Keratinocyte (primary cell): Measurements from ENCODE around the gene AUNIP. TPM values are rescaled to one million over a fixed set of nuclear protein-coding genes. Genes with fewer than 3 reads are reported as not detected.

Source experiments
- DNase-seq: peaks from one replicate; pipeline ENCODE4 v3.0.0-alpha.2; 2011; ENCODE audit warnings: low read depth, missing footprints, low spot score
- FAIRE-seq: peaks from 2 replicates; lab custom pipeline; 2011; peaks lifted over from hg19 to GRCh38; lab: Jason Lieb, UNC
- H2AFZ ChIP-seq: 2 replicates; pipeline ENCODE4 v1.6.0; 2012; ENCODE audit warnings: low read length, control low read depth, inconsistent platforms; ENCODE audit not compliant: control insufficient read depth
- H3K27ac ChIP-seq: 2 replicates; pipeline ENCODE4 v1.5.1; 2011; ENCODE audit warnings: low read length; ENCODE audit not compliant: control insufficient read depth, insufficient read depth
- H3K27me3 ChIP-seq: 3 replicates; pipeline ENCODE4 v1.6.0; 2011; ENCODE audit warnings: low read length; ENCODE audit not compliant: control insufficient read depth, insufficient read depth; ENCODE audit errors: extremely low read depth
- H3K36me3 ChIP-seq, 2 experiments: 2 replicates in 1 of 2; 3 replicates in 1 of 2; pipeline ENCODE4 v1.5.1; 2011; ENCODE audit warnings: low read length in 2 of 2, mild to moderate bottlenecking in 1 of 2; ENCODE audit not compliant: control insufficient read depth in 2 of 2, insufficient read depth in 2 of 2; ENCODE audit errors: extremely low read depth in 1 of 2
- H3K4me1 ChIP-seq: 3 replicates; pipeline ENCODE4 v1.5.1; 2011; ENCODE audit warnings: low read length; ENCODE audit not compliant: control insufficient read depth, insufficient read depth; ENCODE audit errors: extremely low read depth
- H3K4me2 ChIP-seq: 3 replicates; pipeline ENCODE4 v1.6.0; 2011; ENCODE audit warnings: low read depth, low read length; ENCODE audit not compliant: control insufficient read depth, insufficient read depth; ENCODE audit errors: extremely low read depth
- H3K4me3 ChIP-seq, 3 experiments: fragments of 200-600 bp in 1 of 3; sonication (generic) in 1 of 3; 2 replicates in 2 of 3; 3 replicates in 1 of 3; pipeline ENCODE4 v1.5.1; 2011 to 2016; ENCODE audit warnings: low read length in 3 of 3, mild to moderate bottlenecking in 3 of 3, control low read depth in 2 of 3, inconsistent platforms in 1 of 3, low read depth in 1 of 3, mixed read lengths in 1 of 3, mixed run types in 1 of 3, moderate library complexity in 1 of 3; ENCODE audit not compliant: control insufficient read depth in 2 of 3, insufficient read depth in 2 of 3; ENCODE audit errors: extremely low read depth in 1 of 3
- H3K79me2 ChIP-seq: 2 replicates; pipeline ENCODE4 v1.6.0; 2012; ENCODE audit warnings: low read length; ENCODE audit not compliant: control insufficient read depth, insufficient read depth
- H3K9ac ChIP-seq: 3 replicates; pipeline ENCODE4 v1.6.0; 2011; ENCODE audit warnings: low read length; ENCODE audit not compliant: control insufficient read depth, insufficient read depth; ENCODE audit errors: extremely low read depth
- H3K9me1 ChIP-seq: 3 replicates; pipeline ENCODE4 v1.6.0; 2011; ENCODE audit warnings: low read length; ENCODE audit not compliant: control insufficient read depth, insufficient read depth; ENCODE audit errors: extremely low read depth
- H3K9me3 ChIP-seq: 2 replicates; pipeline ENCODE4 v1.5.1; 2012; ENCODE audit warnings: low read depth, low read length; ENCODE audit not compliant: control insufficient read depth
- H4K20me1 ChIP-seq: 3 replicates; pipeline ENCODE4 v1.6.0; 2011; ENCODE audit warnings: low read length; ENCODE audit not compliant: control insufficient read depth, insufficient read depth; ENCODE audit errors: extremely low read depth
- EZH2 ChIP-seq: IDR thresholded peaks from one replicate; pipeline ENCODE4 v1.6.1; 2012; ENCODE audit warnings: inconsistent platforms, mild to moderate bottlenecking, low read length, moderate library complexity
- dilution Hi-C: fragments of 300-500 bp; cut with MboI; formaldehyde crosslinking; loops from one replicate; pipeline ENCODE4 v1.7.0; 2020; ENCODE audit warnings: low sequenced_read_pairs; ENCODE audit not compliant: extremely low pct_ligation_motif_present
- polyA plus RNA-seq, 5 experiments: library from polyadenylated mRNA; depleted of rRNA in 3 of 5; stranded (reverse) in 3 of 5; stranded (forward) in 1 of 5; unstranded in 1 of 5; fragments of >200 nt; gene quantifications; 1 replicate in 1 of 5; 2 replicates in 3 of 5; 3 replicates in 1 of 5; pipeline versions ENCODE4 v1.2.1 to v1.2.3, GENCODE V29; 2011 to 2012; ENCODE audit warnings: missing spikeins in 2 of 5, low read depth in 1 of 5, low replicate concordance in 1 of 5
- TF ChIP-seq, protein P1 (sequence below), 3 experiments: IDR thresholded peaks in 1 of 3; conservative IDR thresholded peaks in 1 of 3; optimal IDR thresholded peaks in 1 of 3; 2 replicates in 2 of 3; 3 replicates in 1 of 3; pipeline versions ENCODE3 to v1.5.1; 2011; ENCODE audit warnings: low read length in 3 of 3, mild to moderate bottlenecking in 3 of 3, moderate library complexity in 2 of 3, control low read depth in 1 of 3, inconsistent platforms in 1 of 3; ENCODE audit not compliant: insufficient read depth in 2 of 3; ENCODE audit errors: extremely low read depth in 1 of 3

AUNIP gene
- polyA plus RNA-seq, 1 donor (not counting 4 experiments of a cell fraction or from before 2014, with no cell fraction given): 9.3 TPM

DNA sequence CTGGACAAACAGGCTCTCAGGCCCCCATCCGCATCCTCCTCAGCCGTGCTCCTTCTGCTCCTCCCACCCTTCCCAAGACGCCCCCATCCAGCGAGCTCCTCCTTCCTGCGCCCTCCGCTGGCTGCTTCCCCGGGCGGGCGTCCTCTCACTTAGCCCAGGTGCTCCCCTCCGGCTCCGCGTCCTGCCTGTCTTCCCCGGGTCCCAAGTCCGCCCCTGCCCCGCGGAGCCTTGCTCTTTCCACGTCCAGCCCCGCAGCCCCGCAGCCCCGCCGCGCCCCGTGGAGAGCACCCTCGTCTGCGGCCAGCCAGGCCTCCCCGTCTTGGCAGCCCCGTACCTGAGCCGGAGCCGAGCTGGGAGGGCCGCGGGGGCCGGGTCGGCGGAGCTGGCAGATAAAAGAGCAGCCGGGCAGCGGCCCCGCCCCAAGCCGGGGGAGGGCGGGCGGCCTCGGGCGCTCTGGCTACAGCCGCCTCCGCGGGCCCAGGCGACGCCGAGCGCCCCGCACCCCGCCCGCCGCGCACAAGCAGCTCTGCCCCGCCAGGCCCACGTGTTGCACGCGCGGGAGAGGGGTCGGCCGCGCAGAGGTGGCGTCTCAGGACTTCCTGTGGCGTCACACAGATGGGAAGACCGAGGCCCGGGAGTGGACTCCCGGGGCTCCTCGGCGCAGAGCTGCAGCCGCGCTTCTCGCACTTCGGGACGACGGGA lies 16.0 kb upstream of the AUNIP start, which contains the start of gene PAQR7:
Gene PAQR7 (minus strand): TSS at position 555 of the 702 bp plus-strand sequence. CDS start 11,869 bp downstream, outside the sequence.
- FAIRE-seq: no peak
- Histone ChIP-seq H3K4me3 (peak within 1 kb of the TSS; percentile 62 to 84 (median 83)), H3K4me2 (peak within 1 kb of the TSS; percentile 99), H3K9me3 (no peaks in the 10 kb centered on the region), H3K27me3 (no peaks in the 10 kb centered on the region), H3K27ac (peak within 1 kb of the TSS; percentile 61), H3K9me1 (no peaks in the 10 kb centered on the region), H3K36me3 (peaks cover 3 to 4% of the 10 kb centered on the region in 2 experiments), H3K9ac (peak within 1 kb of the TSS; percentile 78), H4K20me1 (no peaks in the 10 kb centered on the region), H3K79me2 (peaks cover 10% of the 10 kb centered on the region), H3K4me1 (peaks cover 50% of the 10 kb centered on the region), H2AFZ (peak within 1 kb of the TSS; percentile 62)
- dilution Hi-C loops: loop anchor here (25.0 kb wide), 1 partner anchor 112 kb away; the partner anchor contains the start of gene PAFAH2
- DNase-seq: no peak
- no peak for TF ChIP-seq EZH2
- TF ChIP-seq, protein P1, sequence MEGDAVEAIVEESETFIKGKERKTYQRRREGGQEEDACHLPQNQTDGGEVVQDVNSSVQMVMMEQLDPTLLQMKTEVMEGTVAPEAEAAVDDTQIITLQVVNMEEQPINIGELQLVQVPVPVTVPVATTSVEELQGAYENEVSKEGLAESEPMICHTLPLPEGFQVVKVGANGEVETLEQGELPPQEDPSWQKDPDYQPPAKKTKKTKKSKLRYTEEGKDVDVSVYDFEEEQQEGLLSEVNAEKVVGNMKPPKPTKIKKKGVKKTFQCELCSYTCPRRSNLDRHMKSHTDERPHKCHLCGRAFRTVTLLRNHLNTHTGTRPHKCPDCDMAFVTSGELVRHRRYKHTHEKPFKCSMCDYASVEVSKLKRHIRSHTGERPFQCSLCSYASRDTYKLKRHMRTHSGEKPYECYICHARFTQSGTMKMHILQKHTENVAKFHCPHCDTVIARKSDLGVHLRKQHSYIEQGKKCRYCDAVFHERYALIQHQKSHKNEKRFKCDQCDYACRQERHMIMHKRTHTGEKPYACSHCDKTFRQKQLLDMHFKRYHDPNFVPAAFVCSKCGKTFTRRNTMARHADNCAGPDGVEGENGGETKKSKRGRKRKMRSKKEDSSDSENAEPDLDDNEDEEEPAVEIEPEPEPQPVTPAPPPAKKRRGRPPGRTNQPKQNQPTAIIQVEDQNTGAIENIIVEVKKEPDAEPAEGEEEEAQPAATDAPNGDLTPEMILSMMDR (optimal IDR thresholded peaks at IDR 0.05 in 1 of 3, IDR thresholded peaks at IDR 0.05 in 1 of 3, conservative IDR thresholded peaks at IDR 0.05 in 1 of 3; ENCODE audit: extremely low read depth in 1 of 3, insufficient read depth in 2 of 3, low read length in 3 of 3): peak in 1 of 3 experiments; percentile 31

DNA sequence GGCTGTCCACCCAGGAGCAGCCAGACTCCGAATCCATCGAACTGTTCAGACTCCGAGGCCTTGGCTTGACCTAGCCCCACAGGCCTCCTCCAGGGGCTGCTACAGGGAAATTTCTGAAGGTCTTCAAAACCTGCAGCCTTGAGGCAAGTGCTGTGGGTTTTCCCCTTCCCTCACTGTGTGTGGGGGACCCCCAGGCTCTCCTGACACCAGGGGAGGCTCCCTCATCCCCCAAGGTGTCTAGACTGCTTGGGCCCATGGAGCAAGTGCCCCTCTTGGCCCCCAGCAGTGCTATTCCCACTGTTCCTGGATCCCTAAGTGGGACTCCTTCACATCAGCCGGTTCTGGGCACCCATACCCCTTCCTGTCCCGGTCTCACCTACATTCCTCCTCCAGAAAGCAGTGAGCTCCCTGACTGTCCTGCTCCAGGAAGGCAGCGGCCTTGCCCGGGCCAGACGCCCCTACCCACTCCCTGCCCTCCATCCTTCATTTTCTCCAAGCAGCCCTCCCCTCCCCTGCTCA lies 15.4 kb upstream of the AUNIP start:
- H4K20me1 ChIP-seq: no peaks in the 10 kb centered on the region
- FAIRE-seq: no peak
- peaks cover 5 to 11% of the 10 kb centered on the region in 2 experiments for H3K36me3 ChIP-seq
- dilution Hi-C loops: loop anchor here (25.0 kb wide), 1 partner anchor 113 kb away; the partner anchor contains the start of gene PAFAH2
- peaks cover 10% of the 10 kb centered on the region for H3K79me2 ChIP-seq
- no peak for TF ChIP-seq EZH2
- TF ChIP-seq, protein P1 (optimal IDR thresholded peaks at IDR 0.05 in 1 of 3, IDR thresholded peaks at IDR 0.05 in 1 of 3, conservative IDR thresholded peaks at IDR 0.05 in 1 of 3; ENCODE audit: extremely low read depth in 1 of 3, insufficient read depth in 2 of 3, low read length in 3 of 3): no peak
- H3K4me3 ChIP-seq: peak overlapping the region; percentile 62 to 84 (median 83)
- peak overlapping the region; percentile 78 for H3K9ac ChIP-seq
- peaks cover 50% of the 10 kb centered on the region for H3K4me1 ChIP-seq
- no peak for DNase-seq
- no peaks in the 10 kb centered on the region for H3K9me1 ChIP-seq
- peak overlapping the region; percentile 53 for H2AFZ ChIP-seq
- no peaks in the 10 kb centered on the region for H3K9me3 ChIP-seq
- peak overlapping the region; percentile 61 for H3K27ac ChIP-seq
- H3K27me3 ChIP-seq: no peaks in the 10 kb centered on the region
- H3K4me2 ChIP-seq: peak overlapping the region; percentile 99
